HG02981 (cell line): ENCODE measurements around the gene PCBP3.
"Not testable (repeated sequence)": the region's sequence is repeated elsewhere in the genome, so short reads cannot be mapped to it uniquely, and the experiment has no call there.

ENCODE experiments used
- ATAC-seq: cut with Tn5 transposase; IDR thresholded peaks from one replicate; pipeline ENCODE4 v1.9.1; 2021; ENCODE audit warnings: mild to moderate bottlenecking, moderate library complexity; ENCODE audit not compliant: unreplicated experiment

PCBP3 gene

DNA sequence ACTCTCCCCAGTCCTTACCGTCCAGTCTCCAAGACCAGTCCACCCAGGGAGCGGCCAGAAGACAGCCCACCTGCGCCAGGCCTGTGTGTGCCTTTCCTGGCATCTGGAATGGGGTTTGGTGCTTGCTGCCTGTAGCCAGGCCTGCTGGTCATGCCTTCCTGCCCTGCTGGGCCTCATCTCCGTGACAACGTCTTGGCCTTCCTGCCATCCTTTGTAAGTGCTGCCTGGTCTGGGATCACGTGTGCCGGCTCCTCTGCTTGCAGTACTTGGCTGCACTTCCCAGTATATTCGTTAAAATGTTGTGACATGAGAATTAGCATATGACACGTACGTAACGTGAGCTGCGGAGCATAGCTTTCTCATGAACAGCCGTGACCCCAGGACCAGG, 192.7 kb downstream of the PCBP3 start:
- no peak for ATAC-seq

DNA sequence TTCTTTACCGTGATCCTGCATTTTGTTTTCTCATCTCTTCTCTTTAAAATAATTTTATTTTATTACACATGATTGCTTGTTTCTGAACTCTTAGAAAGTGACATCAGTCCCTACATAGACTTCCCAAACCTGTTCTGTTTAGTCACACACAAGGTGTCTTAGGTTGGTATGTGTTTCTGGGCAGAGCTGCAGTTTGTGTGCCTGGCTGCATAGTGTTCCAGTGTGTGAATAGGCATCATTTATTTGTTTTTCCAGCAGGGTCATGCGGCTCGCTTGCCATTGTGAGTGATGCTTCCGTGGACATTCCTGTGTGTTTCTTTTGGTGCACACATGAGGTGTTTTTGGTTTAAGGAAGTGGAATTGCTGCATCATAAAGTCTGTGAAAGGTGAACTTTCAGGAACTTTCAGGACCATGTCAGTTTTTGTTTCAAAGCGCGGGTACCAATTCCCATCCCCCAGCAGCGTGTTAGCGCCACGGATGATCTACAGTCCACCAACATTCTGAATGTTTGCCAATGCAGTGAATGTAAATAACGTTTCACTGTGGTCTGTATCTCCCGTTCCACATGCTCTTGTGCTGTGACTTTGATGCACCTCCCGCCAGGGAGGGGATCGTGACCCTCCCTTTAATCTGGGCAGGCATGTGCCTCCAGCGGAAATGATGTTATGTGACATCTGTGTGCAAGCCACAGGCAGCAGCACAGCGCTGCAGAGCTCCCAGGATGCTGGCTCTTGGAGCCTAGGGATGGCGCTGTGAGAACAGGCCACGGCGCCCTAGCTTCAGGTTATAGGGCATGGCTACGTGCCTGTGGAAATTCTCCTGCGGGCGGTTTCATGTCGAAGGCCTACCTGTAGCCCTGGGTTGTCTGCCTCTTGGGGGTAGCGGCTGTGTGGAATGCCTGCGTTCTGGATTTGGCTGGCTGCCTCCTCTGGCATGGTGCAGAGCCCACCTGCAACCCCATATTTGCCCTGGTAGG, 193.5 kb downstream of the PCBP3 start:
- no peak for ATAC-seq

DNA sequence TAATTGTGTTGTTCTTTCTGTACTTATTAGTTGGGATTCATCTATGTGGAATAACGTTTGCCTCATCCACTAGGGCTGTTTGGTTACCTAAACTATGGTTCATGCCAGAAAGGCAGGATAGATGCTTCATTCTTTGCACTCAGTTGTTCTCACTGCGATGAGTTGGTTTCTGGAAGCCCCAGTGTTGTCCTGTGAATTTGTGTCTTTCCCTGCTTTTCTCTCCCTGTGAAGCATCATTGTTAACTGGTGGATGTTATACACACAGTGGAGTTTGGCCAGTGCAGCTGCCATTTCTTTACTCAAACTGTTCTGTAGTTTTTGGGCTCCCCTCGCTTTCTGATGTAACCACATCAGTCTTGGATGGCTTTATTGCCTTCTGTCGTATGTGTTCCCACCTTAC, 194.4 kb downstream of the PCBP3 start:
- ATAC-seq, result no peak

DNA sequence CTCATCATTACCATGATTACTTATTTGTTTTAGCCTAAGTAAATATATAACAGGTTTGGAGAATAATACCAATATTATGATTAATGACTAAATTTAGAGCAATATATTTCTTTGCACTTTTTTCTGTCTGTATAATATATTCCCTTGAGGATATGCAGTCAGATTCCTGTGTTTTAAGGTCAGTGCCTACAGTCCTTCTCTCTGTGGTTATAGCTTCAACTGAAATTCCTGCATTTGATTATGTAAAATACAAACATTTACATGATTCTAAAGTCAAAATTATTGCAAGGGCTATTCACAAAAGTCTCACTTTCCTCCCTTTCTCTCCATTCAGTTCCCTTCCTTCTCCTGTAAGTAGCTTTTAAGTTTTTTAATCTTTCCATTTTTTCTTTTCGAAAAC, 195.1 kb downstream of the PCBP3 start:
- ATAC-seq, result no peak

DNA sequence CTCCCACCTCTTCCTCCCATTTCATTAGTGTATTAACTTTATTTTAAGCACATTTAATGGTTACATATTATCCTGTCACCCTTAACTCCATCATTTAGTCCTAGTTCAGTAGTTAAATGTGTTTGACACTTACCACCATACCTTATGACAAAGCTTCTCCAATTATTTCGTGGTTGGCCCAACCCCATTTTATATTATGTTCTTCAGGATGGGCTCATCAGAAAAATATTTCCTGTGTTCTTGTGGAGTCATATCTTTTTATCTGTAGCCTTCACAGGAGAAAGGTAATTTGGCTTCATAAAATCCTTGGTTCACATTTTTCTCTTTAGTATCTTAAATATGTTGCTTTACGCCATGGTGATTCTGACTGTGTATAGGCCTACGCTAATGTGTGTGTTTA, 195.7 kb downstream of the PCBP3 start:
- no peak for ATAC-seq

DNA sequence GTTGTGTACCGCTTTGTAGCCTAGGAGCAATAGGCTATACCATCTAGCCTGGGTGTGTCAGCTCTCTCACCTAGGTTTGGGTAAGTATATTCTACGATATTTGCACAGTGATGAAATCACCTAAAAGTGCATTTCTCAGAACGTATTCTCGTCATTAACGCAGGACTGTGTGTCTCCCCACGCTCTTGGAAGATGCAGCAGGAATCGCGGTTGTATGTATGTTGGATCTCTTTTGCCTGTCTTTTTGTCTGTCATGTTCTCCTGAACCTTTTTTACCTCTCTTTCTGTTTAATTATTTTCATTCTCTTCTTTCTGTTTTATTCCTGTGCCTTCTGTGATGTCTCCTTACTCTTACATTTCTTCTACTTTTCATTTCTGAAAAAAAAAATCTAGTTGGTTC, 197.5 kb downstream of the PCBP3 start:
- no peak for ATAC-seq

DNA sequence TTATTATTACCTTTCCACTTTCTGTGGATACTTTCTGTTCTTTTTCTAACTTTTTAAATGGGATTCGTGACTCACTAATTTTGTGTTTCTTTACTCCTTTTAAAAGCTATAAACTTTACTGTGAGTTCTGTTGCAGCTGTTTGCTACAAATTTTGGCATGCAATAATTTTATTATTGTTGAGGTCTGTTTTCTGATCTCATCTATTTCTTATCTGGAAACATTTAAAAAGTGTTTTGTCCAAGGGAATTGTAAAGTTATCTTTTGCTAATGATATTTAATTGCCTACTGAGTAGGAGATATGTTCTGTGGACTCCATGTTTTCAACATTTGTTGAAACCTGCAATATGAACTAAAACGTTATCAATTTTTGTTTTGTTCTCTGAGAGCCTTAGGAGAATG, 199.9 kb downstream of the PCBP3 start:
- no peak for ATAC-seq

DNA sequence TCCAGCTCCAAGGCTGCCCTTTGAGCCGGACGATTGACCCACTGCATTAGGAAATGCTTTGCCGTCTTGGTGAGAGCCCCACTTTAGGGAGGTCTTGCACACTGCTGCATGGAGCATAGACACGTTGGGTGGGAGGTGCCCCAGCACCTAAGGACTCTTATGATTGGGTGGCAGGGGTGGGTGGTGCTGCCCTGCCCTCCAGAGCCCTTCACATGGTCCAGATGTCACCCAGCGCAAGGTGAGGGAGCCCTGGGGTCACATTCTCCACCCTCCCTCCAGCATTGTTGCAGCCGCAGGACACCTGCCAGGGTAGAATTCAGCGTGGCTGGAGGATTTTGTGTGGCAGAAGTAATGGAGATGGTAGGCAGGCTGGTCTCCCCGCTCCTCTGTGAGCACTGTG, 200.7 kb downstream of the PCBP3 start:
- no peak for ATAC-seq

DNA sequence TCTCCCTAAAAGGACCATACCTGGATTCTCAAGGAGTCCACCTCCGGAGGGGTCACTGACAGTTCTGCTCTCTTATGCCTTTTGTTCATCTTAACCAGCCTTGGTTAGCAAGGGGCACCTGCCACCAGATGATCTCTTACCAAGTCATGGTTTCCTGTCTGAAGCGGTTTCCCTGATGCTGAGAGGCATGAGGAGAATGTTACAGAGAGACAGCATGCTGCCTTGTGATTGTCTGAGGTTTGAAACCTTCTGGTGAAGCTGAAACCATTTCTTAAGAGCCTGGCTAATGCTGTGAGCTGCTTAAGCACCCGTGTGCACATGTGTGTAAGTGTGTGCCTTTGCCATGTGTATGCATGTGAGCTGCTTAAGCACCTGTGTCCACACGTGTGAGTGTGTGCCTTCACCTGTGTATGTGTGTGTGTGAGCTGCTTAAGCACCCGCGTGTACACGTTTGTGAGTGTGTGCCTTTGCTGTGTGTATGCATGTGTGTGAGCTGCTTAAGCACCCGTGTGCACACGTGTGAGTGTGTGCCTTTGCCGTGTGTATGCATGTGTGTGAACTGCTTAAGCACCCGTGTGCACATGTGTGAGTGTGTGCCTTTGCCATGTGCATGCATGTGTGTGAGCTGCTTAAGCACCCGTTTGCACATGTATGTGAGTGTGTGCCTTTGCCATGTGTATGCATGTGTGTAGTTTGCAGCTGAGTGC, 201.7 kb downstream of the PCBP3 start:
- no peak for ATAC-seq

DNA sequence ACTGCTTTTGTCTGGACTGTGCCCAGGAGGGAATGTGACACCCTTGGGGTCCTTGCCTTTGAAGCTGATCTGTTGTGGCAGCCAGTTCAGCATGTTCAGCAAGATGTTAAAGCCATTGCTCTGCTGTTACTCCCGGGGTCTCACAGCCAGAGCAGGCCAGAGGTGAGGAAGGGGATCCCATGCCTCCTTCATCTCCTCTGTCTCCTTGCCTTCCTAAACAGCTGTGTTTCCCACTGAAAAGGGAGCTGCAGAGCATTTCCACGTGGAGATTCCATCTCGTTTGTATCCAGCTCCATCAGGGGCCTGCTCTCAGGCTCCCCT, 202.2 kb downstream of the PCBP3 start:
- ATAC-seq, result no peak

DNA sequence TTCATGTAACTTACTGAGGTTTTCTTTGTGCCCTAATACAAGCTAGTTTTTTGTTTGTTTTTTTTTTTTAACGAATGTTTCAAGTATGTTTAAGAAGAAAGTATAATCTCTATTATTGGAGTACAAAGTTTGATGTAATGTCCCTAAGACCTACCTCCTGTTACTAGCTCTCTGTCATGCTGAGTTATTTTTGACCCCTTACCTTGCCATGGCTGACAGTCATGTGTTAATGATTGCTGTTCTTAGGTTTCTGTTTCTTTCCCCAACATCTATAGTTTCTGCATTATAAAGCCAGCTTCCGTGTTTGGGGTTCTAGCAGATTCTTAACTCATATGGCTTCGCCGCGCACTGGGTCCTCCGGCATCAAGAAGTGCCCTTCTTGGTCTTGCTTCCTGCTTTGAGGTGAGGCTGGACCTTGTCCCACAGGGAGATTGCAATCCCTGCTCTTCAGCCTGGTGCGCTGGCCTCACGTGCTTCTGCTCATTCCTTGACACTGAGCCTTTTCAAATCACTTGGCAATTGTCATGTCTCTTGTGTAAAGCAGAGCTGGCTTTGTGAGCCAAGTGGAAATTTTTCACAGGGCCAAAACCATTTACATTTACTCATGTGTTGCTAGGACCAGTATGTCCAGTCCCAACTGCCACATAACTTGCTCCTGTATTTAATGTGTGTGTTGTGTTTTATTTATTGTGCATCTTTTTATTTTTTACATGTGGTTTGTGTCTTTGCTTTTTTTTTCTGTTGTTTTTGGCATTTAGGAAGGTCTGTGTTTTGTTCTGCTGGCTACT, 203.0 kb downstream of the PCBP3 start:
- ATAC-seq, result no peak

DNA sequence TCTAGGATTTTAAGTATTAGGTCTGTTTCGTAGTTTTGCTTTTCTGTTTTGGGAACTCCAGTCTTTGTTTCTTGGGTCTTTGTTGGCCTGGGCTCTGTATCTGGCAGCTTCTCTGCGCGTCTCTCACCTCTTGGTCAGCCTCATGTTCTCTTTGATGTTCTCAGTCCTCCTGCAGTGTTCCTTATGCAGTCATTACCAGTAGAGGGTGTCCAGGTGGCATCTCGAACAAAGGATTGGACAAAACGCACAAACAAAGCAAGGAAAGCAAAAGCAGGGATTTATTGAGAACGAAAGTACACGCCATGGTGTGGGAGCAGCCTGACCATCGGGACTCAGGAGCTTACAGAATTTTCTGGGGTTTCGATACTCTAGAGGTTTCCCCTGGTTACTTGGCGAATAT, 204.3 kb downstream of the PCBP3 start:
- ATAC-seq, result no peak

DNA sequence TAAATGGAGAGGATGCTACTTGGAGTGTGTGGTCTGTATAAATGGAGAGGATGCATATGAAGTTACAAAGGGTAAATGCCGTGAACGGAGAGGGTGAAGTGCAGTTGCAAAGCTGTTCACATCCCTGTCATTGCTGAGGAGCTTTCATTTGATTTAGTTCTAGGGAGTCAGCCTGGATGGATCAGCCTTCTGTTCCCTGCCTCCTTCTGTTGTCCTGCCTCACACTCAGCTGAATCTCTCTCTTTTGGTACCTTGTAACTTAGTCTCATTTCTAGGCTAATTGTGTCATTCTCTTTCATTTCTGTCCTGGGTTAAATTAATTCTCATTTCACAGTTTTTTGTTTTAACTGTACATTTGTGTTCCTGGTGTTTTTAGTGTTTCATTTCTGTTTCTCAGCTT, 204.8 kb downstream of the PCBP3 start:
- ATAC-seq, result no peak

DNA sequence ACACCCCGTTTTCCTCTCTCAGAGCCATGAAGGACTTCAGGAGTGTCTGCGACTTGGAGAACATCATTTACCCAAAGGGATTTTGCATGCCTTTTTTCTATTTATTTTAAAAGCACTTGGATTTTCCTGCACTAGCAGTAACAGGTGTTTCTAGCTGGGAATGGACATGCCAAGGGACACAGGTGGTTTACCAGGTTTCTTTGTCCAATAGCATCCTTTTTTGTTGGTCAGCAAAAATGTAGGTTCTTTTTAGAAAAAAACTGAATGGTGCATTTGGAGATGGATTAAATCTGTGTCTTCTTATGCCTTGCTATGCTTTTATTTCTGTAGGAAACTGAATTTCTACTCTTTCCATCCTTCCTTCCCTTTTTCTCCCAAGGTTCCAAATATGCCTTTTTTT, 205.3 kb downstream of the PCBP3 start:
- no peak for ATAC-seq

DNA sequence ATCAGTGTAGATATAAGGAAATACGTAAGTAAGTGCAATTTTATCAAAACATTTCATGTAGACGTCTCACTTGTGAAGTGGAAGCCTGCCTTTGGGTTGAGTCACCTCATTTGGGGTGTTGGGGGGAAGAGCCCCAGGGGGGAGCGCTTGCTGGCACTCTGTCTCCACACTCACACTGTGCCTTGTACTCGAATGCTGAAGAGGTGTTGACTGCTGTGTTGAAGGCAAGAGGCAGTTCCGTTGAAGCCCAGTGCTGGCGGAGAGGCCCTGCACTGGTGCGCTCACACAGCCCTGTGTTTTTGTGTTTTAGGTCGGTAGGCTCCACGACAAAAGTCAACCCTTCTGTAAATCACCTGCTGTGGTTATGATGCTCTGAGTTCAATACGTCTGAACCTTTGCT, 206.1 kb downstream of the PCBP3 start:
- ATAC-seq, result no peak

DNA sequence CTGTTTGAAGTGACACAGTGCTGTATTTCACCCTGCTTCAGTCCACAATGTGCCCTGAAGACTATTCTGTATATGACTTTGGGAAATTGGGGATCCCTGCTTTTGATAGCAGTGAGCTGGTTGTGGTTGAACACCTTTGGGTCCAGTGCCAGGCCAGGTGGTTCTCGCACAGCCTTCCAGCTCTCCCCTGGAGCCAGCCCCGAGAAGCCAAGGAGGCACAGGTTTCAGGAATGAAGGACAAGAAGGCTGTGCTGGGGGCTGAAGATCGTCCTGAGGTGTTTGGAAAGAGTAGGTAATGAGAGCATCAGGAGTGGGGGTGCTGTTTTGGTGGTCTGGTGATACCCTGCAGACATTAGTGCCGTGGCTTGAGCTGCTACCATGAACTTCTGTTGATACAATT, 206.7 kb downstream of the PCBP3 start:
- no peak for ATAC-seq

DNA sequence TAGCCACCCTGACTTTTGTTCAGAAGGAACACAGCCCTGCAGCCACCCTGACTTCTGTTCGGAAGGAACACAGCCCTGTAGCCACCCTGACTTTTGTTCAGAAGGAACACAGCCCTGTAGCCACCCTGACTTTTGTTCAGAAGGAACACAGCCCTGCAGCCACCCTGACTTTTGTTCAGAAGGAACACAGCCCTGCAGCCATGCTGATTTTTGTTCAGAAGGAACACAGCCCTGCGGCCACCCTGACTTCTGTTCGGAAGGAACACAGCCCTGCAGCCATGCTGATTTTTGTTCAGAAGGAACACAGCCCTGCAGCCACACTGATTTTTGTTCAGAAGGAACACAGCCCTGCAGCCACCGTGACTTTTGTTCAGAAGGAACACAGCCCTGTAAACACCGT, 208.9 kb downstream of the PCBP3 start:
- not testable (repeated sequence) for ATAC-seq

DNA sequence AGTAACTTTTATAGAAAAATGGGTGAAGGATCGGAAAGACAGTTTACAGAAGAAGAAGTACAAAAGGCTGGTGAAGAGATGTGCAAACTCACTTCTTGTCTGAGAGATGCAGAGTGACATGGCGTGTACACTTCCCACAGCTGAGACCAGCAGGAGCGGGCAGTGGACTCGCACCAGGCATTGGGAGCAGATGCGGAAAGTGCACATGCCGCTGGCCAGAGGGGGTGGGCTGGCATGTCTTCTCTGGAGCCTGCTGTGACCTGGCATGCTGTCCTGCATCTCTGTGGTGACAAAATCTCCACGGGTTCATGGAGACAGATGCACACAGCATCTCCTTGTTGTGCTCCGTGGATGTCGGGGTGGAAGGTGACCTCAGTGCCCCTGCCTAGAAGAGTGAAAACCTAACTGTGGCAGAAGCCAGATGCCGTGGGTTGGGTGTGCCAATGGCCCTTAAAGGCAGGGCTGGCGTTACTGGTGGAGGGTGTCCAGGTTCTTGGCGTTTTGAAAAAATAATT, 209.4 kb downstream of the PCBP3 start:
- no peak for ATAC-seq

DNA sequence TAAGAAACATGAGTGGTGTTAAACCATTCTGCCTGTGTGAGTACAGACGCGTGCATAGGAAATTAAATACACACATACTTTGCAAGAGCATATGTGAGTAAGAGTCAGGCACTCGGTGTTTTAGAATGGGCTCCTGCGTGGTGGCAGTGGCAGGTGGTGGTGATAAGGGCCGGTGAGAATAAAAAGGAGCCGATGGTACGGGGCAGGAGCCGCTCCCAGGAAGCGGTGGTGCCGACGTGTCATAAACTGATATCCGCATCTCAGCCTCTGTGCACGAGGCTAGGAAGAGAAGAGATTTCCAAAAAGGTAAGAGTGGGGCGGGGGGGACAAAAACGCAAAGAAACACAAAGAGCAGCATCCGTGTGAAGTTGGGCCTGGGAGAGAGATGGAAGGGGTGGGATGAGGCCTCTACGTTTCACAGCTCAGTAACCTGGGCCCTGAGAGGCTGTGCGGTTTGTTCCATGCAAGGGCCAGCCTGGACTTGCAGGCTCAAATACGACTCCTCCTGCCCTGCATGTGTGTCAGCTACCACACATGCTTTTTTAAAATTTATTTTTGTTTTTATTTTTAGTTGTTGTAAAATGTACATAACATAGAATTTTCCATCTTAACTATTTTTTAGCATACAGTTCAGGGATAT, 210.3 kb downstream of the PCBP3 start:
- ATAC-seq, result no peak

DNA sequence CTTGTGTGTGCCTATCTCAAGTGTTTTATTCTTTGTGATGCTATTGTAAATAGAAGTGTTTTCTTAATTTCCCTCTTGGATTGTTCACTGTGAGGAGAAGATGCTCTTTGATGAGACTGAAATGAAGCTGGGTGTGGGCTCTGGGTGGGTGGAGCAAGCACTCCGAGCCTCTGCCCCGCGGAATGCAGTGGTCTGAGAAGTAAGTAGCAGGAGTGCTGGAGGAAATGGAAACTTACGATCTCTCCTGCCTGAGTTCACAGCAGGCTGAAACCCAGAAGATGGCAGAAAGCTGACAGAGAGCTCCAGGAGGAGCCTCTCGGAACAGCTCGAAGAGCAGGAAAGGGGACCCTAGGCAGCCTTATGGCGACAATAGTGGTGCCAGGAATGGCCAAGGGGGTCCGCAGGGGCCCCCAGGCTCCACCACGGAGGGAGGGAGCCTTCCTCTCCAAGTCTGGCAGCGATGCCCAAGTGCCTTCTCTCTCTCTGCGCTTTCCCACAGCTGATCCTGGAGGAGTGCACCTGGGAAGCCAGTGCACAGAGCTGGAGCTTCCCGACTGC, 211.2 kb downstream of the PCBP3 start:
- no peak for ATAC-seq
